IMR-90 (cell line): ENCODE measurements around the gene RTEL1. TPM values are rescaled to one million over a fixed set of nuclear protein-coding genes. Genes with fewer than 3 reads are reported as not detected.

ENCODE experiments used
- ATAC-seq: fragments of 200-7000 bp; cut with Tn5 transposase; 2 replicates; pipeline ENCODE4 v1.9.1; 2020; ENCODE audit warnings: low read depth, mild to moderate bottlenecking, moderate library complexity
- BruUV-seq: library from RNA; stranded (reverse); fragments of 400-500 nt; replicated peaks from 2 replicates; lab custom pipeline; 2021; lab: Mats Ljungman, UMichigan
- CTCF ChIA-PET: fragments of 300-600 bp; formaldehyde crosslinking; extraction: SDS; loops from one replicate; lab custom pipeline; 2021; ENCODE audit warnings: antibody characterized with exemption; lab: Yijun Ruan, JAX
- POLR2A ChIA-PET: fragments of 300-600 bp; sonication (Branson Sonifier 250); formaldehyde crosslinking; loops from one replicate; lab custom pipeline; 2022; ENCODE audit warnings: antibody characterized with exemption; ENCODE audit not compliant: unreplicated experiment; lab: Charles Lee
- DNase-seq: peaks from one replicate; pipeline ENCODE4 v3.0.0; 2013
- H2AFZ ChIP-seq: replicated peaks from 2 replicates; pipeline ENCODE3; 2013; ENCODE audit warnings: low read length, mild to moderate bottlenecking; ENCODE audit not compliant: poor library complexity
- H2AK5ac ChIP-seq: 2 replicates; pipeline ENCODE4 v1.6.1; 2013; ENCODE audit warnings: low read depth, low read length, inconsistent platforms
- H2AK9ac ChIP-seq: replicated peaks from 2 replicates; pipeline ENCODE3; 2013; ENCODE audit warnings: mild to moderate bottlenecking, low read depth, low read length, moderate library complexity; ENCODE audit not compliant: poor library complexity
- H2BK120ac ChIP-seq: 2 replicates; pipeline ENCODE4 v1.6.1; 2013; ENCODE audit warnings: low read depth, low read length, inconsistent platforms
- H2BK15ac ChIP-seq: 3 replicates; pipeline ENCODE4 v1.6.1; 2013; ENCODE audit warnings: low read depth, low read length, inconsistent platforms
- H2BK20ac ChIP-seq: 2 replicates; pipeline ENCODE4 v1.6.1; 2013; ENCODE audit warnings: low read depth, mild to moderate bottlenecking, inconsistent platforms, low read length, moderate library complexity
- H2BK5ac ChIP-seq: 2 replicates; pipeline ENCODE4 v1.6.1; 2013; ENCODE audit warnings: mild to moderate bottlenecking, low read depth, low read length, inconsistent platforms; ENCODE audit not compliant: poor library complexity, severe bottlenecking
- H3K14ac ChIP-seq: replicated peaks from 2 replicates; pipeline ENCODE4 v1.6.1; 2013; ENCODE audit warnings: low read depth, low read length, inconsistent platforms
- H3K18ac ChIP-seq: 2 replicates; pipeline ENCODE4 v1.6.1; 2013; ENCODE audit warnings: low read depth, low read length, control low read depth
- H3K23ac ChIP-seq: 2 replicates; pipeline ENCODE4 v1.6.1; 2013; ENCODE audit warnings: low read depth, low read length, inconsistent platforms
- H3K27ac ChIP-seq: 2 replicates; pipeline ENCODE4 v1.5.1; 2013; ENCODE audit warnings: mild to moderate bottlenecking, control low read depth, low read length; ENCODE audit not compliant: insufficient read depth
- H3K27me3 ChIP-seq: 2 replicates; pipeline ENCODE4 v1.6.1; 2013; ENCODE audit warnings: low read length; ENCODE audit not compliant: control insufficient read depth, insufficient read depth
- H3K36me3 ChIP-seq: 2 replicates; pipeline ENCODE4 v1.6.1; 2013; ENCODE audit warnings: low read length, mixed read lengths; ENCODE audit not compliant: control insufficient read depth, insufficient read depth
- H3K4ac ChIP-seq: 2 replicates; pipeline ENCODE4 v1.6.1; 2013; ENCODE audit warnings: low read depth, low read length, inconsistent platforms
- H3K4me1 ChIP-seq: 2 replicates; pipeline ENCODE4 v1.6.1; 2013; ENCODE audit warnings: low read length, mixed read lengths; ENCODE audit not compliant: control insufficient read depth, insufficient read depth
- H3K4me2 ChIP-seq: 2 replicates; pipeline ENCODE4 v1.6.1; 2013; ENCODE audit warnings: low read depth, mild to moderate bottlenecking, control low read depth, low read length, moderate library complexity
- H3K4me3 ChIP-seq: 2 replicates; pipeline ENCODE4 v1.5.1; 2013; ENCODE audit warnings: low read depth, mild to moderate bottlenecking, control low read depth, low read length, moderate library complexity; ENCODE audit not compliant: insufficient read depth
- H3K56ac ChIP-seq: 2 replicates; pipeline ENCODE4 v1.6.1; 2013; ENCODE audit warnings: low read length, inconsistent platforms; ENCODE audit not compliant: insufficient read depth; ENCODE audit errors: extremely low read depth
- H3K79me1 ChIP-seq, 2 experiments: 2 replicates each; pipeline ENCODE4 v1.6.1; 2013; ENCODE audit warnings: low read length in 2 of 2, inconsistent platforms in 1 of 2, low read depth in 1 of 2
- H3K9ac ChIP-seq: 2 replicates; pipeline ENCODE4 v1.6.1; 2013; ENCODE audit warnings: low read depth, low read length, control low read depth
- H3K9me1 ChIP-seq: 2 replicates; pipeline ENCODE4 v1.6.1; 2013; ENCODE audit warnings: low read length, inconsistent platforms; ENCODE audit not compliant: insufficient read depth
- H3K9me3 ChIP-seq: 2 replicates; pipeline ENCODE4 v1.6.1; 2013; ENCODE audit warnings: low read length; ENCODE audit not compliant: control insufficient read depth, insufficient read depth
- H4K20me1 ChIP-seq: 2 replicates; pipeline ENCODE4 v1.6.1; 2013; ENCODE audit warnings: low read length, inconsistent platforms; ENCODE audit not compliant: insufficient read depth
- H4K5ac ChIP-seq: 2 replicates; pipeline ENCODE4 v1.6.1; 2013; ENCODE audit warnings: mild to moderate bottlenecking, low read depth, low read length, control low read depth
- H4K8ac ChIP-seq, 2 experiments: 2 replicates each; pipeline ENCODE4 v1.6.1; 2013; ENCODE audit warnings: low read depth in 2 of 2, low read length in 2 of 2, control low read depth in 1 of 2, inconsistent platforms in 1 of 2
- H4K91ac ChIP-seq: 2 replicates; pipeline ENCODE4 v1.6.1; 2013; ENCODE audit warnings: low read depth, low read length, inconsistent platforms; ENCODE audit not compliant: insufficient read depth
- BHLHE40 ChIP-seq: fragments of 150-350 bp; IDR thresholded peaks from 2 replicates; pipeline ENCODE4 v1.6.1; 2016; ENCODE audit warnings: mild to moderate bottlenecking, low read depth, low read length
- CEBPB ChIP-seq: IDR thresholded peaks from 2 replicates; pipeline ENCODE4 v1.6.1; 2012; ENCODE audit warnings: low read depth, low read length, improper control_type of control experiment
- CHD1 ChIP-seq: IDR thresholded peaks from 2 replicates; pipeline ENCODE4 v1.6.1; 2012; ENCODE audit warnings: low read depth, low read length, improper control_type of control experiment
- FOS ChIP-seq: fragments of 150-350 bp; IDR thresholded peaks from 2 replicates; pipeline ENCODE4 v1.6.1; 2016; ENCODE audit warnings: low read depth, low read length
- MAFK ChIP-seq: IDR thresholded peaks from 2 replicates; pipeline ENCODE4 v1.6.1; 2012; ENCODE audit warnings: low read depth, low read length, improper control_type of control experiment
- MAZ ChIP-seq: IDR thresholded peaks from 2 replicates; pipeline ENCODE4 v1.6.1; 2012; ENCODE audit warnings: low read depth, mild to moderate bottlenecking, low read length, improper control_type of control experiment, moderate library complexity, borderline replicate concordance
- MXI1 ChIP-seq: IDR thresholded peaks from 2 replicates; pipeline ENCODE4 v1.6.1; 2012; ENCODE audit warnings: low read depth, mild to moderate bottlenecking, low read length, moderate library complexity, borderline replicate concordance
- NFE2L2 ChIP-seq: fragments of 150-350 bp; IDR thresholded peaks from 2 replicates; pipeline ENCODE4 v1.6.1; 2016; ENCODE audit warnings: low read depth, mild to moderate bottlenecking, low read length
- POLR2A ChIP-seq: IDR thresholded peaks from 2 replicates; pipeline ENCODE4 v1.6.1; 2012; ENCODE audit warnings: mild to moderate bottlenecking, low read depth, low read length
- RAD21 ChIP-seq: IDR thresholded peaks from 2 replicates; pipeline ENCODE4 v1.6.1; 2012; ENCODE audit warnings: low read length, improper control_type of control experiment
- RCOR1 ChIP-seq: IDR thresholded peaks from 2 replicates; pipeline ENCODE4 v1.6.1; 2012; ENCODE audit warnings: mild to moderate bottlenecking, low read length, improper control_type of control experiment; ENCODE audit not compliant: insufficient replicate concordance
- RFX5 ChIP-seq: IDR thresholded peaks from 2 replicates; pipeline ENCODE4 v1.8.0; 2012; ENCODE audit warnings: low read depth, mild to moderate bottlenecking, low read length, moderate library complexity
- SMC3 ChIP-seq: fragments of 150-350 bp; IDR thresholded peaks from 2 replicates; pipeline ENCODE4 v1.6.1; 2016; ENCODE audit warnings: low read depth, mild to moderate bottlenecking, antibody characterized with exemption, low read length, moderate library complexity
- WGBS, 2 experiments: methylation state at CpG; one replicate each; pipeline versions ENCODE4 v1.1.5 to v1.1.7; 2013; ENCODE audit warnings: missing lambda C conversion rate in 2 of 2; ENCODE audit not compliant: insufficient read length in 1 of 2; ENCODE audit errors: extremely low coverage in 2 of 2; 5-methylcytosine and 5-hydroxymethylcytosine counted together
- dilution Hi-C: fragments of 300-500 bp; cut with HindIII; formaldehyde crosslinking; loops from one replicate; pipeline ENCODE4 v1.14.3; 2018; ENCODE audit warnings: low sequenced_read_pairs; ENCODE audit not compliant: unreplicated experiment
- in situ Hi-C: fragments of 300-500 bp; cut with MboI; formaldehyde crosslinking; loops from 3 replicates; pipeline ENCODE4 v1.14.3; 2019; ENCODE audit warnings: low sequenced_read_pairs, inconsistent platforms, mixed read lengths
- intact Hi-C: fragments of 100-400 bp; cut with micrococcal nuclease; formaldehyde crosslinking; loops from 2 replicates; pipeline ENCODE4 v1.10.0; 2022
- polyA plus RNA-seq, 3 experiments: library from polyadenylated mRNA; depleted of rRNA; stranded (reverse); fragments of >200 nt; gene quantifications; 2 replicates each; pipeline ENCODE4 v1.2.3, GENCODE V29; 2012; ENCODE audit warnings: low replicate concordance in 1 of 3
- total RNA-seq: library from RNA; depleted of rRNA; stranded (reverse); fragments of >200 nt; gene quantifications from 2 replicates; pipeline ENCODE4 v1.2.3, GENCODE V29; 2012
- TF ChIP-seq, protein P1 (sequence below): conservative IDR thresholded peaks from 2 replicates; pipeline ENCODE4 v1.5.1; 2012; ENCODE audit warnings: mild to moderate bottlenecking, low read depth, low read length, improper control_type of control experiment
- TF ChIP-seq, protein P2 (sequence below): fragments of 150-350 bp; IDR thresholded peaks from 2 replicates; pipeline ENCODE4 v1.6.1; 2017; ENCODE audit warnings: mild to moderate bottlenecking, antibody characterized with exemption, low read length, low read depth
- TF ChIP-seq, protein P3 (sequence below): fragments of 150-350 bp; IDR thresholded peaks from 2 replicates; pipeline ENCODE4 v1.6.1; 2016; ENCODE audit warnings: low read depth, mild to moderate bottlenecking, low read length, moderate library complexity, borderline replicate concordance

Gene RTEL1
- total and polyA plus RNA-seq, 2 of the 4 experiments (the other 2 are of a cell fraction) = 14.7 to 18.8 TPM

DNA sequence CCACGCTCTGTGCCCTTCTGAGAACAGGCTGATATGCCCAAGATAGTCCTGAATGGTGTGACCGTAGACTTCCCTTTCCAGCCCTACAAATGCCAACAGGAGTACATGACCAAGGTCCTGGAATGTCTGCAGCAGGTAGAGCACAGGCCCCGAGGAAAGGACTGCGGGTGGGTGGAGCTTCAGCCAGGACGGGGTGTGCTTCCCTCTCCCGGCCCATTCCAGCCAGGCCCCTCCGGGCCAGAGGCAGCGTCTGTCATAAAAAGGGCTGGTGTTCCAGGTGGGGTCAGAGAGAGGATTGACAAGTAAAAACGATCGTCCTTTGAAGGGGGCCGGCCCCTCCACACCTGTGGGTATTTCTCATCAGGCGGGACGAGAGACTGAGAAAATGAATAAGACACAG lies 1.3 kb downstream of the RTEL1 start:
- peak overlapping the region; percentile 64 to 78; a peak in 3 of 4 replicates for H4K8ac ChIP-seq
- POLR2A ChIA-PET = no interaction called here
- CTCF ChIA-PET = no interaction called here
- DNase-seq (no peak), ATAC-seq (no peak)
- 0 out of 2 replicates have a peak, but pooled peaks cover 12% of the 10 kb centered on the region for H3K9me1 ChIP-seq
- H4K20me1 ChIP-seq = peaks cover 3% of the 10 kb centered on the region; the same call in 1 of the 2 replicates
- H2BK20ac ChIP-seq = no peak overlapping the region
- H3K27ac ChIP-seq = peak overlapping the region; percentile 81
- peaks cover 25% of the 10 kb centered on the region; the same call in 1 of the 2 replicates for H3K36me3 ChIP-seq
- H3K56ac ChIP-seq = no peak overlapping the region
- H3K9me3 ChIP-seq = no peaks in the 10 kb centered on the region
- H2AK5ac ChIP-seq = peak overlapping the region; percentile 83
- peak overlapping the region; percentile 85 for H3K9ac ChIP-seq
- peak overlapping the region; percentile 61 for H3K4ac ChIP-seq
- intact Hi-C loops (loop anchor here (10.0 kb wide), 1 partner anchor 125 kb away; the partner anchor contains the start of gene PTK6), in situ Hi-C loops (no loop called here), dilution Hi-C loops (no loop called here)
- H3K4me1 ChIP-seq = peaks cover 13% of the 10 kb centered on the region
- H2BK5ac ChIP-seq = peak overlapping the region; percentile 38
- peak overlapping the region; percentile 48 for H4K5ac ChIP-seq
- 70% methylated on average over 2 of the region's 13 CpGs; no CpG with 5 or more reads in 1 of the 2 experiments for WGBS, 2 experiments
- no peak overlapping the region for H2BK15ac ChIP-seq
- H3K23ac ChIP-seq = peak overlapping the region; percentile 91
- H3K18ac ChIP-seq = no peak overlapping the region
- no peak for TF ChIP-seq SMC3
- no peak for TF ChIP-seq CEBPB
- TF ChIP-seq POLR2A = no peak
- TF ChIP-seq FOS = no peak
- no peak for TF ChIP-seq CHD1
- TF ChIP-seq, protein P1, sequence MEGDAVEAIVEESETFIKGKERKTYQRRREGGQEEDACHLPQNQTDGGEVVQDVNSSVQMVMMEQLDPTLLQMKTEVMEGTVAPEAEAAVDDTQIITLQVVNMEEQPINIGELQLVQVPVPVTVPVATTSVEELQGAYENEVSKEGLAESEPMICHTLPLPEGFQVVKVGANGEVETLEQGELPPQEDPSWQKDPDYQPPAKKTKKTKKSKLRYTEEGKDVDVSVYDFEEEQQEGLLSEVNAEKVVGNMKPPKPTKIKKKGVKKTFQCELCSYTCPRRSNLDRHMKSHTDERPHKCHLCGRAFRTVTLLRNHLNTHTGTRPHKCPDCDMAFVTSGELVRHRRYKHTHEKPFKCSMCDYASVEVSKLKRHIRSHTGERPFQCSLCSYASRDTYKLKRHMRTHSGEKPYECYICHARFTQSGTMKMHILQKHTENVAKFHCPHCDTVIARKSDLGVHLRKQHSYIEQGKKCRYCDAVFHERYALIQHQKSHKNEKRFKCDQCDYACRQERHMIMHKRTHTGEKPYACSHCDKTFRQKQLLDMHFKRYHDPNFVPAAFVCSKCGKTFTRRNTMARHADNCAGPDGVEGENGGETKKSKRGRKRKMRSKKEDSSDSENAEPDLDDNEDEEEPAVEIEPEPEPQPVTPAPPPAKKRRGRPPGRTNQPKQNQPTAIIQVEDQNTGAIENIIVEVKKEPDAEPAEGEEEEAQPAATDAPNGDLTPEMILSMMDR = no peak
- TF ChIP-seq RCOR1 = no peak
- TF ChIP-seq MAFK = no peak
- TF ChIP-seq NFE2L2 = no peak
- TF ChIP-seq, protein P2, sequence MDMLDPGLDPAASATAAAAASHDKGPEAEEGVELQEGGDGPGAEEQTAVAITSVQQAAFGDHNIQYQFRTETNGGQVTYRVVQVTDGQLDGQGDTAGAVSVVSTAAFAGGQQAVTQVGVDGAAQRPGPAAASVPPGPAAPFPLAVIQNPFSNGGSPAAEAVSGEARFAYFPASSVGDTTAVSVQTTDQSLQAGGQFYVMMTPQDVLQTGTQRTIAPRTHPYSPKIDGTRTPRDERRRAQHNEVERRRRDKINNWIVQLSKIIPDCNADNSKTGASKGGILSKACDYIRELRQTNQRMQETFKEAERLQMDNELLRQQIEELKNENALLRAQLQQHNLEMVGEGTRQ = no peak
- no peak for TF ChIP-seq RAD21
- TF ChIP-seq RFX5 = no peak
- TF ChIP-seq, protein P3, sequence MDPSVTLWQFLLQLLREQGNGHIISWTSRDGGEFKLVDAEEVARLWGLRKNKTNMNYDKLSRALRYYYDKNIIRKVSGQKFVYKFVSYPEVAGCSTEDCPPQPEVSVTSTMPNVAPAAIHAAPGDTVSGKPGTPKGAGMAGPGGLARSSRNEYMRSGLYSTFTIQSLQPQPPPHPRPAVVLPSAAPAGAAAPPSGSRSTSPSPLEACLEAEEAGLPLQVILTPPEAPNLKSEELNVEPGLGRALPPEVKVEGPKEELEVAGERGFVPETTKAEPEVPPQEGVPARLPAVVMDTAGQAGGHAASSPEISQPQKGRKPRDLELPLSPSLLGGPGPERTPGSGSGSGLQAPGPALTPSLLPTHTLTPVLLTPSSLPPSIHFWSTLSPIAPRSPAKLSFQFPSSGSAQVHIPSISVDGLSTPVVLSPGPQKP = no peak
- TF ChIP-seq BHLHE40 = no peak
- TF ChIP-seq MAZ = no peak
- TF ChIP-seq MXI1 = no peak
- peak overlapping the region; percentile 65 for H3K14ac ChIP-seq
- H4K91ac ChIP-seq = peak overlapping the region; percentile 13; the same call in 1 of the 2 replicates
- peak overlapping the region; percentile 88 for H2AK9ac ChIP-seq
- peak overlapping the region; percentile 85 for H3K4me3 ChIP-seq
- H3K27me3 ChIP-seq = no peaks in the 10 kb centered on the region
- peaks cover 15 to 47% of the 10 kb centered on the region in 2 experiments for H3K79me1 ChIP-seq
- peak overlapping the region; percentile 81 for H3K4me2 ChIP-seq
- BruUV-seq = no TSS peak
- no peak overlapping the region for H2BK120ac ChIP-seq
- no peak overlapping the region for H2AFZ ChIP-seq
